Measurements from ENCODE around the gene DLD. TPM values are rescaled to one million over a fixed set of nuclear protein-coding genes. Genes with fewer than 3 reads are reported as not detected.

The DLD gene
- total and polyA plus RNA-seq, 2 of the 8 experiments (the other 6 are each of a cell fraction or from before 2014, with no cell fraction given): 63.7 to 88.5 TPM

- TF ChIP-seq CHD7 (IDR thresholded peaks at IDR 0.05; ENCODE audit: insufficient replicate concordance, low read length) (no peak), SP1 (IDR thresholded peaks at IDR 0.05; ENCODE audit: low read depth, low read length) (no peak), RXRA (IDR thresholded peaks at IDR 0.05; ENCODE audit: insufficient read depth, low read depth, low read length) (no peak)
Observed at GRCh38 chr7:107854989-107855388, 36.0 kb upstream of the DLD start (continued).

Data from H1 (cell line).